K562 (cell line): ENCODE measurements around the gene ARHGAP24. TPM values are rescaled to one million over a fixed set of nuclear protein-coding genes. Genes with fewer than 3 reads are reported as not detected.

Source experiments
- BHLHE40 ChIP-seq: IDR thresholded peaks from 2 replicates; pipeline ENCODE4 v1.6.1; 2011; ENCODE audit warnings: low read length, improper control_type of control experiment
- CBFA2T2 ChIP-seq: fragments of 450-650 bp; conservative IDR thresholded peaks from 2 replicates; pipeline ENCODE4 v1.6.1; 2017; ENCODE audit warnings: mild to moderate bottlenecking
- CBFA2T3 ChIP-seq: fragments of 450-650 bp; IDR thresholded peaks from 2 replicates; pipeline ENCODE4 v1.6.1; 2017
- FOS ChIP-seq: IDR thresholded peaks from 3 replicates; pipeline ENCODE4 v1.6.1; 2011; ENCODE audit not compliant: insufficient read length; ENCODE audit errors: extremely low read depth
- GTF3C2 ChIP-seq: IDR thresholded peaks from 3 replicates; pipeline ENCODE4 v1.6.1; 2011; ENCODE audit warnings: borderline replicate concordance, mild to moderate bottlenecking, moderate library complexity; ENCODE audit not compliant: insufficient read length; ENCODE audit errors: extremely low read depth
- HMGN3 ChIP-seq: IDR thresholded peaks from 2 replicates; pipeline ENCODE4 v1.6.1; 2011; ENCODE audit warnings: borderline replicate concordance, low read depth, mild to moderate bottlenecking, mixed read lengths, low read length; ENCODE audit not compliant: insufficient read length; ENCODE audit errors: extremely low read depth
- HNRNPL ChIP-seq: fragments of 200-400 bp; formaldehyde crosslinking; IDR thresholded peaks from 2 replicates; pipeline ENCODE4 v1.6.1; 2017; ENCODE audit warnings: low read depth, mild to moderate bottlenecking, low read length
- MEIS2 ChIP-seq: fragments of 450-650 bp; IDR thresholded peaks from 2 replicates; pipeline ENCODE4 v1.6.1; 2014; ENCODE audit warnings: mild to moderate bottlenecking; ENCODE audit not compliant: partially characterized antibody
- MLLT1 ChIP-seq, 2 experiments: fragments of 450-650 bp; IDR thresholded peaks; 2 replicates each; pipeline ENCODE4 v1.6.1; 2016
- NCOR1 ChIP-seq: fragments of 450-650 bp; IDR thresholded peaks from 2 replicates; pipeline ENCODE4 v1.6.1; 2016; ENCODE audit warnings: mild to moderate bottlenecking, moderate library complexity
- NELFE ChIP-seq: IDR thresholded peaks from 2 replicates; pipeline ENCODE4 v1.6.1; 2011; ENCODE audit warnings: mild to moderate bottlenecking; ENCODE audit not compliant: insufficient read depth, insufficient read length
- OTX1 ChIP-seq: fragments of 450-650 bp; formaldehyde crosslinking; IDR thresholded peaks from 2 replicates; pipeline ENCODE4 v1.4.0; 2022; ENCODE audit warnings: mild to moderate bottlenecking
- RAD51 ChIP-seq: fragments of 450-650 bp; IDR thresholded peaks from 2 replicates; pipeline ENCODE4 v1.7.1; 2016; ENCODE audit warnings: low read depth, mild to moderate bottlenecking, borderline replicate concordance
- SAFB2 ChIP-seq: fragments of 200-400 bp; formaldehyde crosslinking; IDR thresholded peaks from 2 replicates; pipeline ENCODE4 v1.6.1; 2018; ENCODE audit warnings: borderline replicate concordance, low read length, low read depth, moderate library complexity; ENCODE audit not compliant: severe bottlenecking
- SUPT5H ChIP-seq: fragments of 450-650 bp; IDR thresholded peaks from 2 replicates; pipeline ENCODE4 v1.6.1; 2016
- TAF1 ChIP-seq: IDR thresholded peaks from 2 replicates; pipeline ENCODE4 v1.6.1; 2011; ENCODE audit warnings: mild to moderate bottlenecking, low read length, moderate library complexity; ENCODE audit not compliant: insufficient read depth, control insufficient read depth, severe bottlenecking; ENCODE audit errors: extremely low read depth
- TARDBP ChIP-seq: fragments of 450-650 bp; IDR thresholded peaks from 2 replicates; pipeline ENCODE4 v1.6.1; 2016
- TBP ChIP-seq: optimal IDR thresholded peaks from 2 replicates; pipeline ENCODE3; 2011; ENCODE audit warnings: low read depth, low read length, improper control_type of control experiment
- TEAD4 ChIP-seq, 2 experiments: sonication (generic) in 1 of 2; formaldehyde crosslinking in 1 of 2; IDR thresholded peaks; 2 replicates each; pipeline versions ENCODE4 v1.6.1 to v1.8.0; 2012 to 2022; ENCODE audit warnings: borderline replicate concordance in 1 of 2, inconsistent platforms in 1 of 2, low read length in 1 of 2, mild to moderate bottlenecking in 1 of 2, missing genetic modification reagents in 1 of 2
- TFE3 ChIP-seq: fragments of 450-650 bp; formaldehyde crosslinking; IDR thresholded peaks from 2 replicates; pipeline ENCODE4 v1.4.0; 2020; ENCODE audit warnings: mild to moderate bottlenecking, mixed read lengths
- ZNF436 ChIP-seq: fragments of 250-450, 450-650 bp; sonication (Bioruptor Pico); formaldehyde crosslinking; IDR thresholded peaks from 2 replicates; pipeline ENCODE4 v1.7.0; 2020; ENCODE audit warnings: mild to moderate bottlenecking
- ZNF584 ChIP-seq: fragments of 200-800 bp; sonication (Bioruptor generic); IDR thresholded peaks from 2 replicates; pipeline ENCODE4 v1.6.1; 2016; ENCODE audit warnings: low read depth, mild to moderate bottlenecking, missing genetic modification characterization, missing compliant biosample characterization
- ZNF764 ChIP-seq: fragments of 250-450 bp; sonication (Bioruptor Pico); IDR thresholded peaks from 2 replicates; pipeline ENCODE4 v1.4.0; 2020; ENCODE audit warnings: low read depth, mild to moderate bottlenecking, moderate library complexity
- polyA plus RNA-seq, 8 experiments: library from polyadenylated mRNA; depleted of rRNA in 4 of 8; stranded (reverse) in 5 of 8; unstranded in 3 of 8; fragments of >200 nt; fragmentation: Nextera tagmentation in 2 of 8; fragmentation: Illumina TruSeq in 1 of 8; extraction: Ambion mirVana in 2 of 8; extraction: Trizol in 1 of 8; gene quantifications; 2 replicates each; pipeline versions ENCODE4 v1.2.1 to v1.2.3, GENCODE V29; 2011 to 2014; ENCODE audit warnings: inconsistent platforms in 1 of 8, missing spikeins in 1 of 8
- total RNA-seq, 7 experiments: library from RNA; depleted of rRNA in 6 of 7; stranded (reverse); fragments of >200 nt in 6 of 7; fragmentation: Illumina TruSeq in 2 of 7; extraction: Trizol in 2 of 7; gene quantifications; 2 replicates each; pipeline versions ENCODE4 v1.2.1 to v1.2.3, GENCODE V29; 2011 to 2021; ENCODE audit warnings: low replicate concordance in 1 of 7

The ARHGAP24 gene
- total and polyA plus RNA-seq, 9 of the 15 experiments (the other 6 are each of a cell fraction or from before 2014, with no cell fraction given) = 8.0 to 22.6 (median 14.0) TPM

- TF ChIP-seq ZNF584 (CRISPR knock-in tag) (no peak), OTX1 (CRISPR knock-in tag) (no peak), HMGN3 (no peak), TAF1 (peak; percentile 43), TFE3 (CRISPR knock-in tag) (peak; percentile 49), TEAD4 (IDR thresholded peaks at IDR 0.05; ENCODE audit: low read length) (peak; percentile 42), TEAD4 (CRISPR knock-in tag; IDR thresholded peaks at IDR 0.05; ENCODE audit: borderline replicate concordance) (no peak), CBFA2T3 (peak; percentile 73), SAFB2 (no peak), MEIS2 (peak; percentile 18), NCOR1 (peak; percentile 21; the same call in 1 of the 2 replicates), TBP (peak; percentile 72), TARDBP (no peak), RAD51 (peak; percentile 75), GTF3C2 (no peak), HNRNPL (no peak), BHLHE40 (peak; percentile 64), MLLT1 (IDR thresholded peaks at IDR 0.05) (peak in 1 of 2 experiments; percentile 24; a peak in 1 of 4 replicates), NELFE (no peak), CBFA2T2 (peak; percentile 57), SUPT5H (0 out of 2 replicates have a peak, but pooled peaks have one; percentile 53), ZNF436 (CRISPR knock-in tag) (no peak), FOS (no peak), ZNF764 (no peak)
Observed at GRCh38 chr4:85577307-85577706, 102.4 kb downstream of the ARHGAP24 start (continued).
